Measurements from ENCODE around the gene ZMAT5.

Gene ZMAT5

DNA sequence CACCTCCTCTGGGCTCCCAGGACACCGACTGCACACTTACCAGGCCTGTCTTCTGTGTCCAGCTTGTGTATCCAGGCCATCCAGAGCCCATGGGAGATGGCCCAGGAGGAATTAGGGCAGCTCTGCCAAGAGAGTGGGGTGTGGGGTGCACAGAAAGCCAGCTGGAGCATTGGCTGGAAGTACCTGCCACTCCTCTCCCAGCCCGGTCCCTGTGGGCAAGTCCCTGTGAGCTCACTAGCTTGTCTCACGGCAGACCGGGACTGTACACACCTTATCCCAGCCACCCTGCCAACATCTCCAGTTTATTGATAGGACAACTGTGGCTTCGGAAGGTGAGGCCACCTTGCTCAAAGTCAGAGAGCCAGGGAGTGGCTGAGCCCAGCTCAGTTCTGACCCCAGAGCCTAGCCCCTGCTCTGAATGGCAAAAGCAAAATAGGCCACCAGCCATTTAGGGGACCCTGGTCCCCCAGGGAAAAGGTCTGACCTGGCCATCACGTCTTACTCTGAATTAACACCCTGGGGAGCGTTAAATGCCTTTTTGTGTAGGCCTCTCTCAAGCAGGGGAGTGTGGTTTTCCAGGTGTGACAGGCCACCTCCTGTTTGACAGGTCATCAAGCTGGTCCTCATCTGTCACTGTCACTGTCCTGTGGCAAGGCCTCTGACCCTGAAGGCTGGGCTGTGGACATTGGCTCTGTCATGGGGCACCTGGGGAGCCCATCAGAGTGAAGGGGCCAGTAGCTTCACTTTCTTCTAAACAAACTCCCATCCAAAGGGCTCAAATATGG lies 15.4 kb upstream of the ZMAT5 start:
- CTCF ChIA-PET, result interaction anchor here (2.2 kb wide), 1 partner anchor 11 kb away, joined by 5 read pairs; no protein-coding TSS in a partner anchor
- TF ChIP-seq CTCF (IDR thresholded peaks at IDR 0.05; ENCODE audit: control extremely low read depth, extremely low read depth, low read depth, missing control alignments), result no peak
- no peak for DNase-seq (ENCODE audit: extremely low spot score)
- POLR2A ChIA-PET, result no interaction called here

DNA sequence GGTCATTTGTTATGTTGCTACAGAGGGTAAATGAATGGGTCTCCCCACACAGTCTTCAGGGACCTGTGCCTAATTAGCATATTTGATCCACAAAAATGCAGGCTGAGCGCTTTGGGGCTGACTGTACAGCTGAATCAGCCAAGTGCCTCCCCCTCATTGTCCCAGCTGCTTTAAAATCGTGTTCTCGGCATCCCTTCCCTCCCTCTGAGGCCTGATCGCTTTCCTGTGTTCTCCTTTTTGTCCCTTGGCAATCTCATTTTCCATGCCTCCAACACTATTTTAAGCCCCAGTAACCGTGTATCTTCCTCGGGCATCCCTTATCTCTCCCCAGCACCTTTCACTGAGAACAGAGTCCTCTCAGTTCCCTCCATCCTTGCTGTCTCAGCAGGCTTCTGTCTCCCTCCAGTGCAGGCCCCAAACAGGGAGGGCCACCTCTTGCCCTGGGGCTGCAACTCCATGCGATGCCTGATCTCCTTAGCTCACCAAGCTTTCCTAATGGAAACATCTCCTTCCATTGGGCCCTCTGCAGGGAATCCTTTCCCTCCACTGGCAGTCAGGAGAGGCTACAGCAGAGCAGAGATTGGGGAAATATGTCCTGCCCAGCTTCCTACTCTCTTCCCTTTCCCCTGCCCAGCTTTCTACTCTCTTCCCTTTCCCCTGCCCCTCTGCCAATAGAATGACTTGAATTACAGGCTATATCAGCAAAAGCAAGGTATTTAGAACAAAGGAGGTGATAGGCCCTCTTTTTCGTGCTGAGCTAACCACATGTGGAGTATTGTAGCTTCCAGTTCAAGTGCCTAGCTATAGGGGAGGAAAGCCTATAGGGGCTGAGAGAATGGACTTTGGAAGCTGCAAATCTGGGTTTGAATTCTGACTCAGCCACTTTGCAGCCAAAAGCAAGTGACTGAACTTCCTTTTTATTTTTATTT lies 14.2 kb upstream of the ZMAT5 start:
- POLR2A ChIA-PET, result no interaction called here

GRCh38 chr22:29780220-29780619 lies 13.4 kb upstream of the ZMAT5 start:
- ChIA-PET POLR2A (no interaction called here), CTCF (interaction anchor here (1.1 kb wide), 1 partner anchor 427 kb away, joined by 3 read pairs; no protein-coding TSS in a partner anchor)
- no peak for TF ChIP-seq CTCF (IDR thresholded peaks at IDR 0.05; ENCODE audit: control extremely low read depth, extremely low read depth, low read depth, missing control alignments)
- DNase-seq (ENCODE audit: extremely low spot score), result no peak

More for the DNA sequence above, 14.2 kb upstream of the ZMAT5 start:
- CTCF ChIA-PET, result interaction anchor here (1.1 to 2.2 kb wide), 2 partner anchors 9 to 427 kb away, joined by 3 to 5 read pairs; no protein-coding TSS in a partner anchor
- no peak for DNase-seq (ENCODE audit: extremely low spot score)
- no peak for TF ChIP-seq CTCF (IDR thresholded peaks at IDR 0.05; ENCODE audit: control extremely low read depth, extremely low read depth, low read depth, missing control alignments)

DNA sequence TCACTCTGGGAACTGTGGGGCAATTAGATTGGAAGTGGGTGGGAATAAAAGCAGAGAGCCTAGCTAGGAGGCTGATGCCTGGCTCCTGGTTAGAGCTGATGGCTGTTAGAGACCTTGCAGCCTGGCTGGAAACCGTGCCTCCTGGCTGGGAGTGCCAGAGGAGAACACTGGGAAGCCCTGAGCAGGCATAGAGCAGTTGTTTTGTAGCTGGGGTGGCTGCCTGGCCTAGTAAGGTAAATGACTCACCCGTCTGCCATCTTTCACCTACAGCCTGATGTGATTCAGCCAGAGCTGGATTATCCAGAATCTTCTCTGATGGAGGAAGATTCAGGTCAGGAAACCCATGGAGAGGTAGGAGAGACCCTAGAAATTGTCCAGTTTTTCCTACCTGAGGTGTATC lies 6.4 kb upstream of the ZMAT5 start:
- POLR2A ChIA-PET, result no interaction called here

DNA sequence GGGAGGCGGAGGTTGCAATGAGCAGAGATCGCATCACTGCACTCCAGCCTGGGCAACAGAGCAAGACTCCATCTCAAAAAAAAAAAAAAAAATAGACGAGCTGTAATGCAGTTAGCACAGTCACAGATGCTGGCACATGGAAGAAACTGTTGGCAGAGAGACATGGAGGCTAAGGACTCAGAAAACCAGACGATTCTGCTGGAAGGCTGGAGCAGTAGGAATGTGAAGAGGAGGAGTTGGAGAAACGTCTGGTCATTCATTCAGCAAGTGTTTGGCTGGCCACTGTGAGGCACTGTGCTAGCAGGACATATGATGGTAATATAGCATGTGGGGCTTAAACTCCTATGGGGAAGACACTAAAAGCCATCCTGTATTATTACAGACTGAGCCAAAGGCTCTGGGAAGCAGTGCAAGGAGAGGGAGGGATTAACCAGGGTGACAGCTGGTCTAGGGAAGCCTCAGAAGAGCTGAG lies 5.4 kb upstream of the ZMAT5 start:
- DNase-seq (ENCODE audit: extremely low spot score), result no peak
- ChIA-PET POLR2A (interaction anchor here (0.6 kb wide), 1 partner anchor 857 kb away, joined by 3 read pairs; no protein-coding TSS in a partner anchor), CTCF (interaction anchor here (1.3 to 1.7 kb wide), 3 partner anchors 10 to 61 kb away, joined by 3 to 5 read pairs (median 4); no protein-coding TSS in a partner anchor)
- TF ChIP-seq CTCF (IDR thresholded peaks at IDR 0.05; ENCODE audit: control extremely low read depth, extremely low read depth, low read depth, missing control alignments), result peak; percentile 32

More for the DNA sequence above, 6.4 kb upstream of the ZMAT5 start:
- TF ChIP-seq CTCF (IDR thresholded peaks at IDR 0.05; ENCODE audit: control extremely low read depth, extremely low read depth, low read depth, missing control alignments), result no peak
- CTCF ChIA-PET, result interaction anchor here (0.8 to 1.7 kb wide), 5 partner anchors 8 to 232 kb away, joined by 3 to 4 read pairs (median 3); no protein-coding TSS in a partner anchor
- no peak for DNase-seq (ENCODE audit: extremely low spot score)

DNA sequence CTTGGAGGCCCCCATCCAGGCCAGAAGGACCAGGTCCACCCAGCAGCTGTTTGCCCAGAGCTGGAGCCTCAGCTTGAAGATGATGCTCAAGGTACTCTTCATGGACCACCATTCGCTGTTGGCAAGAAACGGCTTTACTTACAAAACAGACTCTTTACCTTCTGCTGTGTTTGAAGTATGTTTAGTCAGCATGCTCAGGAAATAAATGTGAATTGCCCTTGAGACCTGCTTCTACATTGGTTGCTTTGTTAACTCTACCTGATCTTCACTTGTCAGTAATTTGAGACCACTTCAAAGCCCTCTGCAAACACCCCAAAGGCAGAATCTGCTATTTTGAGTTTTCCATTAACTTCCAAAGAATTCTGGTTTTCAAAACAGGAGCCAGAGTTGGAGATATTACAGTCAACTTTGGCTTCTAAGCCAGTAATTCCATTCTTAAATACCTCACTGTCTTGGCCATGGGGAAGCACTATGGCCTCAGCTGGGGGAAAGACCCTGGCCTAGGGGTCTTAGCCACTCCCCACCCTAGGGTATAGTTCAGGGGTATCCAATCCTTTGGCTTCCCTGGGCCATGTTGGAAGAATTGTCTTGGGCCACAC lies 3.0 kb upstream of the ZMAT5 start:
- no peak for TF ChIP-seq CTCF (IDR thresholded peaks at IDR 0.05; ENCODE audit: control extremely low read depth, extremely low read depth, low read depth, missing control alignments)
- ChIA-PET POLR2A (no interaction called here), CTCF (interaction anchor here (1.1 kb wide), 1 partner anchor 9 kb away, joined by 3 read pairs; no protein-coding TSS in a partner anchor)
- DNase-seq (ENCODE audit: extremely low spot score), result no peak
